HG02870 (cell line): Measurements from ENCODE around the gene TMEM44.

Experiments
- ATAC-seq: cut with Tn5 transposase; IDR thresholded peaks from one replicate; pipeline ENCODE4 v1.9.1; 2021; ENCODE audit warnings: mild to moderate bottlenecking, moderate library complexity; ENCODE audit not compliant: unreplicated experiment

The TMEM44 gene

GRCh38 chr3:194633349-194634004 is at the start of gene TMEM44:
TSS of gene TMEM44 (minus strand) at chr3:194633419. CDS start at chr3:194633215, 204 bp downstream.
- peak; percentile 70 for ATAC-seq

GRCh38 chr3:194682694-194683310 is 49.6 kb upstream of the TMEM44 start:
- peak; percentile 53 for ATAC-seq

GRCh38 chr3:194682189-194682693 is 49.0 kb upstream of the TMEM44 start:
- ATAC-seq: no peak

- ATAC-seq: no peak
These were observed 47.8 kb upstream of the TMEM44 start for GRCh38 chr3:194680888-194681615.

GRCh38 chr3:194676471-194676870 is 43.3 kb upstream of the TMEM44 start:
- no peak for ATAC-seq

GRCh38 chr3:194675680-194676079 is 42.5 kb upstream of the TMEM44 start:
- ATAC-seq: no peak

GRCh38 chr3:194675081-194675640 is 41.9 kb upstream of the TMEM44 start:
- no peak for ATAC-seq

- ATAC-seq: no peak
These were observed 40.5 kb upstream of the TMEM44 start for GRCh38 chr3:194673761-194674160.

GRCh38 chr3:194672876-194673275 is 39.7 kb upstream of the TMEM44 start:
- ATAC-seq: no peak

GRCh38 chr3:194671900-194672808 is 38.9 kb upstream of the TMEM44 start, which contains the start of gene LSG1:
TSS of gene LSG1 (minus strand) at chr3:194672191. CDS start at chr3:194672162, 29 bp downstream.
- peak; percentile 79 for ATAC-seq

GRCh38 chr3:194671511-194671899 is 38.3 kb upstream of the TMEM44 start:
- ATAC-seq: peak; percentile 14

- no peak for ATAC-seq
These were observed 34.1 kb upstream of the TMEM44 start for GRCh38 chr3:194667363-194667762.

- ATAC-seq: no peak
These were observed 31.6 kb upstream of the TMEM44 start for GRCh38 chr3:194664857-194665256.

- ATAC-seq: no peak
These were observed 28.7 kb upstream of the TMEM44 start for GRCh38 chr3:194661946-194662345.

GRCh38 chr3:194661374-194661773 is 28.2 kb upstream of the TMEM44 start:
- ATAC-seq: no peak

- no peak for ATAC-seq
These were observed 26.6 kb upstream of the TMEM44 start for GRCh38 chr3:194659778-194660177.

GRCh38 chr3:194658477-194659242 is 25.4 kb upstream of the TMEM44 start:
- ATAC-seq: no peak

- no peak for ATAC-seq
These were observed 24.2 kb upstream of the TMEM44 start for GRCh38 chr3:194657439-194657838.

- peak; percentile 87 for ATAC-seq
These were observed 21.2 kb upstream of the TMEM44 start for GRCh38 chr3:194654443-194654842.

GRCh38 chr3:194647747-194648146 is 14.5 kb upstream of the TMEM44 start:
- ATAC-seq: no peak
